Measurements from ENCODE around the gene CYP3A7. TPM values are rescaled to one million over a fixed set of nuclear protein-coding genes. Genes with fewer than 3 reads are reported as not detected.

Gene CYP3A7
- not detected in 2 replicates for total RNA-seq
- polyA plus RNA-seq: not detected in 2 replicates
- polyA plus RNA-seq (2011; cell fraction: cytosol; rRNA removed): not detected in 2 replicates
- not detected in 2 replicates for polyA plus RNA-seq (2011; cell fraction: nucleus; rRNA removed)
- polyA plus RNA-seq (2012): not detected in 2 replicates
- not detected in 2 replicates for polyA minus RNA-seq
- not detected for polyA minus RNA-seq (2011; cell fraction: cytosol; rRNA and poly(A)+ RNA removed)
- polyA minus RNA-seq (2011; cell fraction: nucleus; rRNA and poly(A)+ RNA removed): not detected in 2 replicates
- Bru-seq, nascent RNA: not detected
- BruChase-seq, experiment 1, labeled RNA remaining after a 6-hour chase: not detected
- not detected for BruChase-seq, experiment 2, labeled RNA remaining after a 2-hour chase
- long read RNA-seq: 0 reads

DNA sequence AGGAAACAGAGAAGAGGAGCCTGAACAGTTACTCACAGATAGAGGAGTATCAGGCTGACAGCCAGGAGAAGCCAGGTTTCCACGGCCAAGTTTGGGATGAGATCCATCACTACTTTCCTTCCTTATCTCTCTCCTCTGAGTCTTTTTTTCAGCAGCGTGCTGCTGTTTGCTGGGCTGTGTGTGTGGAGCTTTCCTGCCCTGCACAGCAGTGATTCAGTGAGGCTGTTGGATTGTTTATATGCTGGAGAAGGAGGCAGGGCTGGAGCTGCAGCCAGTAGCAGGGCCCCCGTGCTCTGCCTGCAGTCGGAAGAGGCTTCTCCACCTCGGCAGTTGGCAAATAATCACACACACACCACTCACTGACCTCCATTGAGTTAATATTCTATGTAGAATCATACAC lies at the start of gene CYP3A7:
CYP3A7 (minus strand) TSS at position 210 of the 400 bp plus-strand sequence; CDS start at position 107, 103 bp downstream.
- CTCF ChIA-PET: no interaction called here
- Histone ChIP-seq H3K36me3 (ENCODE audit: control insufficient read depth in 2 of 2, extremely low read depth in 1 of 2, insufficient read depth in 2 of 2, low read length in 2 of 2) (no peaks in the 10 kb centered on the region), H3K9me3 (replicated peaks; ENCODE audit: control insufficient read depth, insufficient read depth, low read length) (no peaks in the 10 kb centered on the region), H3K4me2 (ENCODE audit: insufficient read depth, low read length) (no peak within 1 kb of the TSS), H3K27ac (ENCODE audit: insufficient read depth, low read depth, low read length) (no peak within 1 kb of the TSS), H3K4me3 (replicated peaks in 1 of 3; ENCODE audit: insufficient read depth in 1 of 3, low read depth in 1 of 3, low read length in 3 of 3) (no peak within 1 kb of the TSS), H3K27me3 (ENCODE audit: control insufficient read depth in 2 of 2, insufficient read depth in 2 of 2, low read length in 2 of 2) (peaks cover 0 to 2% of the 10 kb centered on the region in 2 experiments), H3K79me2 (ENCODE audit: control insufficient read depth, insufficient read depth, low read length) (no peaks in the 10 kb centered on the region), H4K20me1 (replicated peaks; ENCODE audit: control insufficient read depth, extremely low read depth, insufficient read depth, low read length) (no peaks in the 10 kb centered on the region), H3K4me1 (ENCODE audit: control insufficient read depth, extremely low read depth, insufficient read depth, low read length) (no peaks in the 10 kb centered on the region), H3K9ac (replicated peaks; ENCODE audit: extremely low read depth, insufficient read depth, low read length) (no peak within 1 kb of the TSS), H3K9me1 (replicated peaks; ENCODE audit: control insufficient read depth, extremely low read depth, insufficient read depth, low read length) (no peaks in the 10 kb centered on the region), H2AFZ (ENCODE audit: low read depth, low read length) (no peak within 1 kb of the TSS)
- TF ChIP-seq FOS (IDR thresholded peaks at IDR 0.05; ENCODE audit: borderline replicate concordance, insufficient read depth, low read length) (no peak), MYC (IDR thresholded peaks at IDR 0.05; ENCODE audit: low read depth, low read length) (no peak), JUN (IDR thresholded peaks at IDR 0.05; ENCODE audit: borderline replicate concordance, insufficient read depth, insufficient read length, low read depth) (no peak), POLR2AphosphoS5 (IDR thresholded peaks at IDR 0.05; ENCODE audit: insufficient read depth, low read depth, low read length) (no peak), POLR2A (IDR thresholded peaks at IDR 0.05; ENCODE audit: low read depth, low read length) (no peak), GATA2 (IDR thresholded peaks at IDR 0.05; ENCODE audit: insufficient read depth, insufficient read length, low read depth, low read length) (no peak)
- TF ChIP-seq, protein P1, sequence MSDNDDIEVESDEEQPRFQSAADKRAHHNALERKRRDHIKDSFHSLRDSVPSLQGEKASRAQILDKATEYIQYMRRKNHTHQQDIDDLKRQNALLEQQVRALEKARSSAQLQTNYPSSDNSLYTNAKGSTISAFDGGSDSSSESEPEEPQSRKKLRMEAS (IDR thresholded peaks at IDR 0.05; ENCODE audit: insufficient read depth, insufficient read length): no peak
- no TSS peak for BruUV-seq (replicated peaks)
- POLR2A ChIA-PET: no interaction called here
- intact Hi-C loops (cut with micrococcal nuclease): no loop called here
- DNase-seq (ENCODE audit: low read depth, low spot score): no peak
- no peak for FAIRE-seq
- dilution Hi-C loops (cut with MboI; ENCODE audit: extremely low pct_ligation_motif_present, low sequenced_read_pairs): no loop called here

DNA sequence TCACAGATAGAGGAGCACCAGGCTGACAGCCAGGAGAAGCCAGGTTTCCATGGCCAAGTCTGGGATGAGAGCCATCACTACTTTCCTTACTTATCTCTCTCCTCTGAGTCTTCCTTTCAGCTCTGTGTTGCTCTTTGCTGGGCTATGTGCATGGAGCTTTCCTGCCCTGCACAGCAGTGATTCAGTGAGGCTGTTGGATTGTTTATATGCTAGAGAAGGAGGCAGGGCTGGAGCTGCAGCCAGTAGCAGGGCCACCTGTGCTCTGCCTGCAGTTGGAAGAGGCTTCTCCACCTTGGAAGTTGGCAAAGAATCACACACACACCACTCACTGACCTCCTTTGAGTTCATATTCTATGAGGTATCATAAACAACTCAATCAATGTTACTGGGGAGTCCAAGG lies 49.0 kb upstream of the CYP3A7 start, which contains the start of gene CYP3A4:
CYP3A4 (minus strand) TSS at position 178 of the 400 bp plus-strand sequence; CDS start at position 75, 103 bp downstream.
- H3K36me3 ChIP-seq (ENCODE audit: control insufficient read depth in 2 of 2, extremely low read depth in 1 of 2, insufficient read depth in 2 of 2, low read length in 2 of 2): no peaks in the 10 kb centered on the region
- no peak for TF ChIP-seq FOS (IDR thresholded peaks at IDR 0.05; ENCODE audit: borderline replicate concordance, insufficient read depth, low read length)
- TF ChIP-seq EZH2 (IDR thresholded peaks at IDR 0.05; ENCODE audit: borderline replicate concordance, low read depth, low read length, severe bottlenecking): no peak
- no peak for TF ChIP-seq JUN (IDR thresholded peaks at IDR 0.05; ENCODE audit: borderline replicate concordance, insufficient read depth, insufficient read length, low read depth)
- TF ChIP-seq, protein P2, sequence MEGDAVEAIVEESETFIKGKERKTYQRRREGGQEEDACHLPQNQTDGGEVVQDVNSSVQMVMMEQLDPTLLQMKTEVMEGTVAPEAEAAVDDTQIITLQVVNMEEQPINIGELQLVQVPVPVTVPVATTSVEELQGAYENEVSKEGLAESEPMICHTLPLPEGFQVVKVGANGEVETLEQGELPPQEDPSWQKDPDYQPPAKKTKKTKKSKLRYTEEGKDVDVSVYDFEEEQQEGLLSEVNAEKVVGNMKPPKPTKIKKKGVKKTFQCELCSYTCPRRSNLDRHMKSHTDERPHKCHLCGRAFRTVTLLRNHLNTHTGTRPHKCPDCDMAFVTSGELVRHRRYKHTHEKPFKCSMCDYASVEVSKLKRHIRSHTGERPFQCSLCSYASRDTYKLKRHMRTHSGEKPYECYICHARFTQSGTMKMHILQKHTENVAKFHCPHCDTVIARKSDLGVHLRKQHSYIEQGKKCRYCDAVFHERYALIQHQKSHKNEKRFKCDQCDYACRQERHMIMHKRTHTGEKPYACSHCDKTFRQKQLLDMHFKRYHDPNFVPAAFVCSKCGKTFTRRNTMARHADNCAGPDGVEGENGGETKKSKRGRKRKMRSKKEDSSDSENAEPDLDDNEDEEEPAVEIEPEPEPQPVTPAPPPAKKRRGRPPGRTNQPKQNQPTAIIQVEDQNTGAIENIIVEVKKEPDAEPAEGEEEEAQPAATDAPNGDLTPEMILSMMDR (IDR thresholded peaks at IDR 0.05; ENCODE audit: extremely low read depth in 1 of 2, insufficient read depth in 1 of 2, low read depth in 1 of 2, low read length in 2 of 2): no peak
- no peak for TF ChIP-seq POLR2A (IDR thresholded peaks at IDR 0.05; ENCODE audit: low read depth, low read length)
- intact Hi-C loops (cut with micrococcal nuclease): no loop called here
- no peaks in the 10 kb centered on the region for H4K20me1 ChIP-seq (replicated peaks; ENCODE audit: control insufficient read depth, extremely low read depth, insufficient read depth, low read length)
- H3K9me1 ChIP-seq (replicated peaks; ENCODE audit: control insufficient read depth, extremely low read depth, insufficient read depth, low read length): no peaks in the 10 kb centered on the region
- H3K9me3 ChIP-seq (replicated peaks; ENCODE audit: control insufficient read depth, insufficient read depth, low read length): no peaks in the 10 kb centered on the region
- FAIRE-seq: no peak
- no TSS peak for BruUV-seq (replicated peaks)
- H3K27ac ChIP-seq (ENCODE audit: insufficient read depth, low read depth, low read length): no peak within 1 kb of the TSS
- CTCF ChIA-PET: no interaction called here
- no peak within 1 kb of the TSS for H3K4me2 ChIP-seq (ENCODE audit: insufficient read depth, low read length)
- H3K4me1 ChIP-seq (ENCODE audit: control insufficient read depth, extremely low read depth, insufficient read depth, low read length): no peaks in the 10 kb centered on the region
- H3K9ac ChIP-seq (replicated peaks; ENCODE audit: extremely low read depth, insufficient read depth, low read length): no peak within 1 kb of the TSS
- no peak within 1 kb of the TSS for H2AFZ ChIP-seq (ENCODE audit: low read depth, low read length)
- dilution Hi-C loops (cut with MboI; ENCODE audit: extremely low pct_ligation_motif_present, low sequenced_read_pairs): no loop called here
- POLR2A ChIA-PET: no interaction called here
- H3K79me2 ChIP-seq (ENCODE audit: control insufficient read depth, insufficient read depth, low read length): no peaks in the 10 kb centered on the region
- DNase-seq (ENCODE audit: low read depth, low spot score): no peak
- peaks cover 0 to 6% of the 10 kb centered on the region in 2 experiments for H3K27me3 ChIP-seq (ENCODE audit: control insufficient read depth in 2 of 2, insufficient read depth in 2 of 2, low read length in 2 of 2)
- H3K4me3 ChIP-seq (replicated peaks in 1 of 3; ENCODE audit: insufficient read depth in 1 of 3, low read depth in 1 of 3, low read length in 3 of 3): no peak within 1 kb of the TSS

Data from endothelial cell of umbilical vein (primary cell).